IMR-90 (cell line): Measurements from ENCODE around the gene C1QL1. TPM values are rescaled to one million over a fixed set of nuclear protein-coding genes. Genes with fewer than 3 reads are reported as not detected.

Experiments used
- ATAC-seq: fragments of 200-7000 bp; cut with Tn5 transposase; 2 replicates; pipeline ENCODE4 v1.9.1; 2020; ENCODE audit warnings: low read depth, mild to moderate bottlenecking, moderate library complexity
- BruUV-seq: library from RNA; stranded (reverse); fragments of 400-500 nt; replicated peaks from 2 replicates; lab custom pipeline; 2021; lab: Mats Ljungman, UMichigan
- CTCF ChIA-PET: fragments of 300-600 bp; formaldehyde crosslinking; extraction: SDS; loops from one replicate; lab custom pipeline; 2021; ENCODE audit warnings: antibody characterized with exemption; lab: Yijun Ruan, JAX
- POLR2A ChIA-PET: fragments of 300-600 bp; sonication (Branson Sonifier 250); formaldehyde crosslinking; loops from one replicate; lab custom pipeline; 2022; ENCODE audit warnings: antibody characterized with exemption; ENCODE audit not compliant: unreplicated experiment; lab: Charles Lee
- DNase-seq: peaks from one replicate; pipeline ENCODE4 v3.0.0; 2013
- H2AFZ ChIP-seq: replicated peaks from 2 replicates; pipeline ENCODE3; 2013; ENCODE audit warnings: low read length, mild to moderate bottlenecking; ENCODE audit not compliant: poor library complexity
- H2AK5ac ChIP-seq: 2 replicates; pipeline ENCODE4 v1.6.1; 2013; ENCODE audit warnings: low read depth, low read length, inconsistent platforms
- H2AK9ac ChIP-seq: replicated peaks from 2 replicates; pipeline ENCODE3; 2013; ENCODE audit warnings: mild to moderate bottlenecking, low read depth, low read length, moderate library complexity; ENCODE audit not compliant: poor library complexity
- H2BK120ac ChIP-seq: 2 replicates; pipeline ENCODE4 v1.6.1; 2013; ENCODE audit warnings: low read depth, low read length, inconsistent platforms
- H2BK15ac ChIP-seq: 3 replicates; pipeline ENCODE4 v1.6.1; 2013; ENCODE audit warnings: low read depth, low read length, inconsistent platforms
- H2BK20ac ChIP-seq: 2 replicates; pipeline ENCODE4 v1.6.1; 2013; ENCODE audit warnings: low read depth, mild to moderate bottlenecking, inconsistent platforms, low read length, moderate library complexity
- H2BK5ac ChIP-seq: 2 replicates; pipeline ENCODE4 v1.6.1; 2013; ENCODE audit warnings: mild to moderate bottlenecking, low read depth, low read length, inconsistent platforms; ENCODE audit not compliant: poor library complexity, severe bottlenecking
- H3K14ac ChIP-seq: replicated peaks from 2 replicates; pipeline ENCODE4 v1.6.1; 2013; ENCODE audit warnings: low read depth, low read length, inconsistent platforms
- H3K18ac ChIP-seq: 2 replicates; pipeline ENCODE4 v1.6.1; 2013; ENCODE audit warnings: low read depth, low read length, control low read depth
- H3K23ac ChIP-seq: 2 replicates; pipeline ENCODE4 v1.6.1; 2013; ENCODE audit warnings: low read depth, low read length, inconsistent platforms
- H3K27ac ChIP-seq: 2 replicates; pipeline ENCODE4 v1.5.1; 2013; ENCODE audit warnings: mild to moderate bottlenecking, control low read depth, low read length; ENCODE audit not compliant: insufficient read depth
- H3K27me3 ChIP-seq: 2 replicates; pipeline ENCODE4 v1.6.1; 2013; ENCODE audit warnings: low read length; ENCODE audit not compliant: control insufficient read depth, insufficient read depth
- H3K36me3 ChIP-seq: 2 replicates; pipeline ENCODE4 v1.6.1; 2013; ENCODE audit warnings: low read length, mixed read lengths; ENCODE audit not compliant: control insufficient read depth, insufficient read depth
- H3K4ac ChIP-seq: 2 replicates; pipeline ENCODE4 v1.6.1; 2013; ENCODE audit warnings: low read depth, low read length, inconsistent platforms
- H3K4me1 ChIP-seq: 2 replicates; pipeline ENCODE4 v1.6.1; 2013; ENCODE audit warnings: low read length, mixed read lengths; ENCODE audit not compliant: control insufficient read depth, insufficient read depth
- H3K4me2 ChIP-seq: 2 replicates; pipeline ENCODE4 v1.6.1; 2013; ENCODE audit warnings: low read depth, mild to moderate bottlenecking, control low read depth, low read length, moderate library complexity
- H3K4me3 ChIP-seq: 2 replicates; pipeline ENCODE4 v1.5.1; 2013; ENCODE audit warnings: low read depth, mild to moderate bottlenecking, control low read depth, low read length, moderate library complexity; ENCODE audit not compliant: insufficient read depth
- H3K56ac ChIP-seq: 2 replicates; pipeline ENCODE4 v1.6.1; 2013; ENCODE audit warnings: low read length, inconsistent platforms; ENCODE audit not compliant: insufficient read depth; ENCODE audit errors: extremely low read depth
- H3K79me1 ChIP-seq, 2 experiments: 2 replicates each; pipeline ENCODE4 v1.6.1; 2013; ENCODE audit warnings: low read length in 2 of 2, inconsistent platforms in 1 of 2, low read depth in 1 of 2
- H3K9ac ChIP-seq: 2 replicates; pipeline ENCODE4 v1.6.1; 2013; ENCODE audit warnings: low read depth, low read length, control low read depth
- H3K9me1 ChIP-seq: 2 replicates; pipeline ENCODE4 v1.6.1; 2013; ENCODE audit warnings: low read length, inconsistent platforms; ENCODE audit not compliant: insufficient read depth
- H3K9me3 ChIP-seq: 2 replicates; pipeline ENCODE4 v1.6.1; 2013; ENCODE audit warnings: low read length; ENCODE audit not compliant: control insufficient read depth, insufficient read depth
- H4K20me1 ChIP-seq: 2 replicates; pipeline ENCODE4 v1.6.1; 2013; ENCODE audit warnings: low read length, inconsistent platforms; ENCODE audit not compliant: insufficient read depth
- H4K5ac ChIP-seq: 2 replicates; pipeline ENCODE4 v1.6.1; 2013; ENCODE audit warnings: mild to moderate bottlenecking, low read depth, low read length, control low read depth
- H4K8ac ChIP-seq, 2 experiments: 2 replicates each; pipeline ENCODE4 v1.6.1; 2013; ENCODE audit warnings: low read depth in 2 of 2, low read length in 2 of 2, control low read depth in 1 of 2, inconsistent platforms in 1 of 2
- H4K91ac ChIP-seq: 2 replicates; pipeline ENCODE4 v1.6.1; 2013; ENCODE audit warnings: low read depth, low read length, inconsistent platforms; ENCODE audit not compliant: insufficient read depth
- BHLHE40 ChIP-seq: fragments of 150-350 bp; IDR thresholded peaks from 2 replicates; pipeline ENCODE4 v1.6.1; 2016; ENCODE audit warnings: mild to moderate bottlenecking, low read depth, low read length
- CEBPB ChIP-seq: IDR thresholded peaks from 2 replicates; pipeline ENCODE4 v1.6.1; 2012; ENCODE audit warnings: low read depth, low read length, improper control_type of control experiment
- MAFK ChIP-seq: IDR thresholded peaks from 2 replicates; pipeline ENCODE4 v1.6.1; 2012; ENCODE audit warnings: low read depth, low read length, improper control_type of control experiment
- RAD21 ChIP-seq: IDR thresholded peaks from 2 replicates; pipeline ENCODE4 v1.6.1; 2012; ENCODE audit warnings: low read length, improper control_type of control experiment
- SMC3 ChIP-seq: fragments of 150-350 bp; IDR thresholded peaks from 2 replicates; pipeline ENCODE4 v1.6.1; 2016; ENCODE audit warnings: low read depth, mild to moderate bottlenecking, antibody characterized with exemption, low read length, moderate library complexity
- WGBS, 2 experiments: methylation state at CpG; one replicate each; pipeline versions ENCODE4 v1.1.5 to v1.1.7; 2013; ENCODE audit warnings: missing lambda C conversion rate in 2 of 2; ENCODE audit not compliant: insufficient read length in 1 of 2; ENCODE audit errors: extremely low coverage in 2 of 2; 5-methylcytosine and 5-hydroxymethylcytosine counted together
- dilution Hi-C: fragments of 300-500 bp; cut with HindIII; formaldehyde crosslinking; loops from one replicate; pipeline ENCODE4 v1.14.3; 2018; ENCODE audit warnings: low sequenced_read_pairs; ENCODE audit not compliant: unreplicated experiment
- in situ Hi-C: fragments of 300-500 bp; cut with MboI; formaldehyde crosslinking; loops from 3 replicates; pipeline ENCODE4 v1.14.3; 2019; ENCODE audit warnings: low sequenced_read_pairs, inconsistent platforms, mixed read lengths
- intact Hi-C: fragments of 100-400 bp; cut with micrococcal nuclease; formaldehyde crosslinking; loops from 2 replicates; pipeline ENCODE4 v1.10.0; 2022
- polyA plus RNA-seq, 3 experiments: library from polyadenylated mRNA; depleted of rRNA; stranded (reverse); fragments of >200 nt; gene quantifications; 2 replicates each; pipeline ENCODE4 v1.2.3, GENCODE V29; 2012; ENCODE audit warnings: low replicate concordance in 1 of 3
- total RNA-seq: library from RNA; depleted of rRNA; stranded (reverse); fragments of >200 nt; gene quantifications from 2 replicates; pipeline ENCODE4 v1.2.3, GENCODE V29; 2012

Gene C1QL1
- total and polyA plus RNA-seq, 2 of the 4 experiments (the other 2 are of a cell fraction) = 0.18 to 0.84 TPM

DNA sequence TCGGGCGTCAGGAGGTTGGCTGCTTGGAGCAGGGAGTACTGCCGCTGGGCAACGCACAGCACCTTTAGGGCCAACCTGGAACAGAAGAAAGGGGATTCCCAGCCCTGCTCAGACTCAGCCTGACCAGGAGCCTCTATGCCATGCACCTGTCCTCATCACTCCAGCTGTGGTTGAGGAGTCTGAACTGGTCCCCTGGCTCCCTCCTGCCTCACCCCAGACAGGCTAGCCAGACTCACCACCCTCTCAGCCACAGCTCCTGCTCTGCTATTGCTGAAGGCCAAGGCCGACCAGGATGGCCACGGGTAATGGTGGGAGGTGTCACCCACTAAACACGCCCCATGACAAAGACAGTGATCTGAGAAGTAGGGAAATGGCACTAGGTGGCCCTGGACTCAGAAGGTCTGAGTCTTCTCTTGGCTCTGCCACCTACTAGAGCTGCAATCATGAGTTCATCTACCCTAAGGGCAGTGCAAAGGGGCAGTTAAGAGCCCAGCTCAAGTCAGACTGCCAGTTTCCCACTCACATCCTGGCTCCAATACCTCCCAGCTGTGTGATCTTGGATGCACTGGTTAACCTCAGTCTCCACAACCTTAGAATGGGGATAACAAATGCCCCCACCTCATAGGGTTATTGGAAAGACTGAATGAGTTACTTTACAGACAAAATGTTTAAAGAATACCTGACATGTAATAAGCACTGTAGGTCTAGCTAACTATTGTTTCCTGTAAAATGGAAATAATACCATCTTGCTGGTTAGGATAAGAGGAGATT lies 39.0 kb downstream of the C1QL1 start:
- Histone ChIP-seq H3K36me3 (peaks cover 12% of the 10 kb centered on the region), H2BK120ac (no peak overlapping the region), H3K18ac (no peak overlapping the region), H3K9ac (no peak overlapping the region), H2BK20ac (no peak overlapping the region), H4K20me1 (no peaks in the 10 kb centered on the region), H4K8ac (no peak overlapping the region), H3K14ac (no peak overlapping the region), H3K9me1 (no peaks in the 10 kb centered on the region), H3K27ac (no peak overlapping the region), H3K4ac (no peak overlapping the region), H2AFZ (no peak overlapping the region), H3K56ac (no peak overlapping the region), H3K79me1 (peaks cover 8 to 11% of the 10 kb centered on the region in 2 experiments), H3K4me1 (no peaks in the 10 kb centered on the region), H2AK9ac (no peak overlapping the region), H4K5ac (no peak overlapping the region), H4K91ac (no peak overlapping the region), H3K4me2 (no peak overlapping the region), H3K9me3 (no peaks in the 10 kb centered on the region), H3K27me3 (no peaks in the 10 kb centered on the region), H2BK5ac (no peak overlapping the region), H3K23ac (no peak overlapping the region), H2AK5ac (no peak overlapping the region), H2BK15ac (no peak overlapping the region), H3K4me3 (no peak overlapping the region)
- no peak for DNase-seq
- intact Hi-C loops = no loop called here
- POLR2A ChIA-PET = no interaction called here
- CTCF ChIA-PET = interaction anchor here (1.3 kb wide), 1 partner anchor 9 kb away, joined by 4 read pairs; no protein-coding TSS in a partner anchor
- TF ChIP-seq RAD21 (no peak), SMC3 (no peak), BHLHE40 (no peak), MAFK (no peak), CEBPB (no peak)
- dilution Hi-C loops = no loop called here
- no TSS peak for BruUV-seq
- in situ Hi-C loops = no loop called here
- WGBS, 2 experiments = 100% methylated on average over 1 of the region's 7 CpGs; no CpG with 5 or more reads in 1 of the 2 experiments
- ATAC-seq = no peak
